Central memory CD8-positive, alpha-beta T cell (primary cell): ENCODE results near the gene HOXB9.

Experiments
- ATAC-seq: fragments of 150-1000 bp; cut with Tn5 transposase; replicated peaks from 2 replicates; pipeline ENCODE4 v1.10.0; 2022; ENCODE audit warnings: mild to moderate bottlenecking, moderate FRiP score, moderate number of reproducible peaks; ENCODE audit not compliant: poor library complexity, severe bottlenecking; ENCODE audit errors: extremely low read depth
- DNase-seq, 2 donors: peaks; one replicate each; pipeline ENCODE4 v3.0.0; 2021; ENCODE audit warnings: low spot score in 2 of 2
- H3K27ac Mint-ChIP-seq: one replicate; pipeline ENCODE4 v1.8.0; 2022; ENCODE audit warnings: low read depth, mild to moderate bottlenecking, moderate library complexity, mixed read lengths
- H3K27me3 Mint-ChIP-seq: one replicate; pipeline ENCODE4 v1.8.0; 2022; ENCODE audit warnings: mixed read lengths
- H3K36me3 Mint-ChIP-seq: one replicate; pipeline ENCODE4 v1.8.0; 2022; ENCODE audit warnings: mild to moderate bottlenecking, moderate library complexity, mixed read lengths; ENCODE audit not compliant: insufficient read depth
- H3K4me1 Mint-ChIP-seq: one replicate; pipeline ENCODE4 v1.8.0; 2022; ENCODE audit warnings: mixed read lengths
- H3K4me3 Mint-ChIP-seq: one replicate; pipeline ENCODE4 v1.8.0; 2022; ENCODE audit warnings: mild to moderate bottlenecking, moderate library complexity, mixed read lengths
- H3K9me3 Mint-ChIP-seq: one replicate; pipeline ENCODE4 v1.8.0; 2022; ENCODE audit warnings: mixed read lengths

Gene HOXB9

DNA sequence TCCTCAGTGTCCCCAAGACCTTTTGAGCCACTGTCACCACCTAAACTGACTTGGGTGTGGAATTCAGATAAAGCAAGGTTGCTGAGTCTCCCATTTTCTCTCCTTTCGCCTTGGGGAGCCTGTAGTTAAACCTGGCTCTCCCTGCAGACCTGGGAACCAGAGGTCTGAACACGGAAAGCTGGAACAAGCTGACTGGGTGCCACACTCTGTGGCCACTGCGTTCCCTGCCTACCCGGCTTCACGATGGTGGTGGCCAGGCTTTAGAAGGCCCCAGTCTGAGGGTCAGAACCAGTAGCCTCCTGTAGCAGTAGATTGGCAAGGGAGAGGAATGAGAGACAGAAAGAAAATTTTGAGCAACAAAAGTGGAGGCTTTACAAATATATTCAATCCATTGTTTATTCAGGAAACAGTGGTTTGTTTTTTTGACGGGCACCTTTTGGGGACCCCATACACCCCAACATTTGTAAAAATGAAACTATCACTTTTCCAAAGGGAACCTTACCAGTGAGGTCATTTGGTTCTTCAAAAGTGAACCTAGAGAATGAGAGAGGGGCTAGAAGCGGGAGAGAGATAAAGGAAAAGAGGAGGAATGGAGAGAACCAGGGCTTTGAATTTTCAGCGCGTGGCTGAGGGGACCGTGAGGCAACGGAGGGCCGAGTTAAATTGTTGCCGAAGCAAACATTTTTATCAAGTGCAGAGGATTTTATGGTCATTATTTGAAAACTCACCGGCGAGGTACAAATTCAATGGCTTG, 9.3 kb downstream of the HOXB9 start:
- Mint-ChIP-seq H3K4me3 (peak overlapping the region; percentile 39), H3K27ac (peak overlapping the region; percentile 3), H3K27me3 (peaks cover 100% of the 10 kb centered on the region), H3K36me3 (peaks cover 32% of the 10 kb centered on the region), H3K9me3 (no peaks in the 10 kb centered on the region), H3K4me1 (peaks cover 52% of the 10 kb centered on the region)
- DNase-seq (no peak), ATAC-seq (no peak)

DNA sequence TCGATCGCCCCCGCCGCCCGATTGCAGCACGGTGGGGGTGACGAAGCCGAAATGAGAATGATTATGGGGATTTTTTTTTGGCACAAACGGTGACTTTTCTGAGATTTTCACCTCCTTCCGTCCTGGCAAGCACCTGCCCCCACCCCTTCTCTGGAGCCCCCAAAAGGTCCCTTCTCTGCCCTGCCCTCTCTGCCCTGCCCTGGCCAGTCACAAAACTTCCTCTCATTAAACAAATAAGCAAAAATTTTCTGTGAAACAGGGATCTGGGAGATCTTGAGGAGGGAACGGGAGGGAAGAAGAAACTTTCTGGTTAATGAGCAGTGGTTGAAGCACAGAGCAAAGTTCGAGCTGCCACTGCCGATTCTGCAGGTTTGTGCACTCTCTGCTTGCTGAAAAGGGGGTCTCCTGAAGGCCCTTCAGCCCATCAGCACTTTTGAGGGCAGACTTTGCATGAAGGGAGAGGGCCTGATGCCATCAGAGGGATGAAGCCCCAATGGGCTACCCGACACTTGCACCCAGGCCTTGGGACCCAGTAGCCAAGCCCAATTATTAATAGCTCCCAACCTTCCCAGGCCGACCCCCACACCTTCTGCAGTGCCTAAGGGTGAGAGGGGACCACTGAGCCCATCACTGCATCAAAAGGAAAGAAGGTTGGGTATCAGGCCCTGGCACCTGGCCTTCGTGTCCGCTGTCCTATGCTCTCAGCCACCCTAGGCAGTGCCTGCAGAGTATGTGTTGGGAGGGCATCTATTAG, 10.0 kb downstream of the HOXB9 start:
- Mint-ChIP-seq H3K27me3 (peaks cover 100% of the 10 kb centered on the region), H3K4me1 (peaks cover 59% of the 10 kb centered on the region), H3K36me3 (peaks cover 32% of the 10 kb centered on the region), H3K27ac (peak overlapping the region; percentile 3), H3K4me3 (no peak overlapping the region), H3K9me3 (no peaks in the 10 kb centered on the region)
- no peak for ATAC-seq
- DNase-seq, result no peak

DNA sequence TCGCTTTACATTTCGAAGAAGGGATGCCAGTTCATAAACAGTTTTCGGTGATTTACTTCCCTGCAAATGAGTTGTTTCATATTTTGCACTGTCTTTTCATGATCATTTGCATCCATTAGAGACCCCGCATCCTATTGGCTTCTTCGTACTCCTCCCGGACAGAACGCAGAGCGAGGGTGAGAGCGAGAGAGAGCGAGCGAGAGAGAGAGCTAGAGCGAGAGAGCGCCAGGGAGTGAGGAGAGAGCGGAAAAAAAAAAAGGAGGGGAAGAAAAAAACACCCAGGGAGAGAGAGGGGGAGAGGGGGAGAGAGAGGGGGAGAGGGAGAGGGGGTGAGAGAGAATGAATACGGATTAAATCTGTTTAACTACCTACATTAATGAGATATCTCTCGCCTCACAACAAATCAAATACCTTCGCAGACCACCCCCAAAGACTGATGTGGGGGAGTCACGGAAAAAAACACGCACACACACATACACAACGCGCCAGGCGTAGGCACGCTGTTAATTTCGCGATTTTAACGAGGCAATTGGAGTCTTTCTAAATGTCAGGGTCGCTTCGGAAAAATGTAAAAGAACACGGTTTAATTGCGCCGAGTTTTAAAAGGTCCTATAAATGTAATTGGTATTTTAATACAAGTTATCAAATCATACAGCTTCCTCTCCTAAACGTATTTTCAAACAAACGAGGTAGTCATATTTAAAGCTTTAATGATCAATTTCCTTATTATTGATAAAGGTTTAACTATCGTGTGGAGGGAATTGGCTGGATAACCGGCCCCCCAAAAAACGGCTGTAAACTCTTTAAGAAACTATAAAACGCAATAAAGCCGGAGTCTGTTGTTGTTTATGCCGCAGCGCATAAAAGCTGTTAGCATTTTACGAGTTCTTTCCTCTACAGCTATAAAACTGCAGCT, 10.9 kb downstream of the HOXB9 start, which contains the start of gene HOXB8:
TSS of gene HOXB8 (minus strand) at position 246 of the 916 bp plus-strand sequence. CDS start 588 bp downstream, outside the sequence.
- Mint-ChIP-seq H3K4me1 (peaks cover 65% of the 10 kb centered on the region), H3K4me3 (peak within 1 kb of the TSS; percentile 93), H3K27me3 (peaks cover 94% of the 10 kb centered on the region), H3K36me3 (peaks cover 37% of the 10 kb centered on the region), H3K27ac (peak within 1 kb of the TSS; percentile 52), H3K9me3 (no peaks in the 10 kb centered on the region)
- no peak for ATAC-seq
- DNase-seq, result no peak

DNA sequence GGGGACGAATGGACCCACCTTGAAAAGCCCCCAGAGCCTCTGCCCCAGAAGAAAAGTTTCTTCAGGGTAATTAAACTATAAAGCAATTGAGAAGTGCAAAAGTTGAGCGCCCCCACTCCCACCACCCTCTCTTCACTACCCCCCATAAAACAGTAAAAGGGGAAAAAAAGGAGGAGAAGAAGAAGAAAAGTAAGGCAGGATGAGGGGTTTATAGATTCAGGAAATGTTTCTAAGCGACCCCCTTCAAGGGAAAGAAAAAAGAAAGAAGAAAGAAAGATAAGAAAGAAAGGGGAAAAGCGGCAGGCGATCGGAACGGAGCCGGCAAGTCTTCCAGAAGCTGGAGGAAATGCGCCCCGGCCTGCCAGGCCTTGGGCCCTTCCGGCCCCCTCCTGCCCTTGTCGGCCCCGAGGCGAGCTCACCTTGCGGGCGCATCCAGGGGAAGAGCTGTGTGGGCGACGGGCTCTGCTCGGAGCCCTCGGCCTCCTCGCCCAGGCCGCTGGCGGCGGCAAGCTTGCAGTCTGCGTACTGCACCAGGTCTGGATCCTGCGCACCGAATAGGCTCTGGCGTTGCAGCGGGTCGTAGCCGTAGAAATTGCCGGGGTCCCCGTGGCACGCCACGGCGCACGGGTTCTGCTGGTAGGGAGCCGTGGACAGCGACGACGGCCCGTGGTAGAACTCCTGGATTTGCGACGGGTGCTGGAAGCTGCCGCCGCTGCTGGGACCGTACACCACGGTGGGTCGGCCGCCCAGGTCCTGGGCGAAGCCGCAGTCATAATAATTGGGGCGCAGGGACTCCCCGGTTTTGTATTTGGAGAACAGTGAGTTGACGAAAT, 12.1 kb downstream of the HOXB9 start:
- Mint-ChIP-seq H3K9me3 (no peaks in the 10 kb centered on the region), H3K4me3 (peak overlapping the region; percentile 93), H3K27ac (no peak overlapping the region), H3K36me3 (peaks cover 37% of the 10 kb centered on the region), H3K27me3 (peaks cover 86% of the 10 kb centered on the region), H3K4me1 (peaks cover 65% of the 10 kb centered on the region)
- no peak for DNase-seq
- ATAC-seq, result no peak

DNA sequence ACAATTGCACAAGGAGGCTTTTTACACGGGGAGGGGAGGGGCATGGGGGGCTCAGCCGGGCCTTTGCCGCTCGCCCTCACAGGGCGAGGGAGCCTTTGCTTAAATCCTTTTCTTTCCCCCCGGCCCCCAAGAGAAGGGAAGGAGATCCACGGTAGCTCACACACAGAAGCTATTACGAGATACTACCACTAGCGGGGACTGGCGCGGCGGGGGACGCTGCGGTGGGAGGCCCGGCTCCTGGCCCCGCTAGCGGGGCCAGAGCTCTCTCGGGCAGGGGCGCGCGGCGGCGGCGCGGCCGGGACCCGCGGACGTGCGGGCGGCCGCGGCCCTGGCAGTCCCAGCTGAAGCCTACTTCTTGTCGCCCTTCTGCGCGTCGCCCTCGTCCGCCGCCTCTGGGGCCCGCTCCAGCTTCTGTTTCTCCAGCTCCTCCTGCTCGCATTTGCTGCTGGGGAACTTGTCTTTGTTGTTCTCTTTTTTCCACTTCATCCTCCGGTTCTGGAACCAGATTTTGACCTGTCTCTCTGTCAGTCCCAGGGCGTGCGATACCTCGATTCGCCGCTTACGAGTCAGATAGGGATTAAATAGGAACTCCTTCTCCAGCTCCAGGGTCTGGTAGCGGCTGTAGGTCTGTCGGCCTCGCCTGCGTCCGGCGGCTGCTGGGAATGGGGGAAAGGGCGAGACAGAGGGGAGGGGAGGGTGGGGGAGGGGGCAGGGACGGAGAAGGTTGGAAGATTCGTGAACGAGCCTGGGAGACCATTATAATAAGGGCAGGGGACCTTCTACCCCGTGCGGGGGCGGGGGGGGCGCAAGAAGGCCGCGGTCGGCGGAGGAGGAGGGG, 13.1 kb downstream of the HOXB9 start:
- Mint-ChIP-seq H3K27me3 (peaks cover 84% of the 10 kb centered on the region), H3K36me3 (peaks cover 34% of the 10 kb centered on the region), H3K9me3 (no peaks in the 10 kb centered on the region), H3K4me1 (peaks cover 57% of the 10 kb centered on the region), H3K4me3 (peak overlapping the region; percentile 93), H3K27ac (no peak overlapping the region)
- no peak for DNase-seq
- ATAC-seq, result peak; percentile 66

DNA sequence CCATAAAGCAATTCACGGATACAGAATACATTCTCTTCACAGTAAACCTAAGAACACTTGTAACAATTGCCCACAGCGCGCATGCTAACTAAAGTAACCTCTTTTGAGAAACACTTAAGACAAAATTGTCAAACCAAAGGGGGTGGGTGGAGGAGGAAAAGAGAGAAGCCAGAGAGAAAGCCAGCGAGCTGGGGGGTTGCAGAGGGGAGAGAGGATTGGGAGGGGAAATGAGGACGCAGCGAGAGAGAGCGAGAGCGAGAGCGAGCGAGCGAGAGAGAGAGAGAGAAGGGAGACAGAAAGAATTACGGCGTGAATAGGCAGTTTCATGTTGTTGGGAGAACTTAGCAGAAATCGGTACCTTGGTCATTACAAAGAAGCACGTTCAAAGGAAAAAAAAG, 13.7 kb downstream of the HOXB9 start:
- H3K9me3 Mint-ChIP-seq, result no peaks in the 10 kb centered on the region
- H3K36me3 Mint-ChIP-seq, result peaks cover 33% of the 10 kb centered on the region
- peaks cover 55% of the 10 kb centered on the region for H3K4me1 Mint-ChIP-seq
- DNase-seq, result no peak
- ATAC-seq, result no peak
- peak overlapping the region; percentile 93 for H3K4me3 Mint-ChIP-seq
- peaks cover 84% of the 10 kb centered on the region for H3K27me3 Mint-ChIP-seq
- no peak overlapping the region for H3K27ac Mint-ChIP-seq

DNA sequence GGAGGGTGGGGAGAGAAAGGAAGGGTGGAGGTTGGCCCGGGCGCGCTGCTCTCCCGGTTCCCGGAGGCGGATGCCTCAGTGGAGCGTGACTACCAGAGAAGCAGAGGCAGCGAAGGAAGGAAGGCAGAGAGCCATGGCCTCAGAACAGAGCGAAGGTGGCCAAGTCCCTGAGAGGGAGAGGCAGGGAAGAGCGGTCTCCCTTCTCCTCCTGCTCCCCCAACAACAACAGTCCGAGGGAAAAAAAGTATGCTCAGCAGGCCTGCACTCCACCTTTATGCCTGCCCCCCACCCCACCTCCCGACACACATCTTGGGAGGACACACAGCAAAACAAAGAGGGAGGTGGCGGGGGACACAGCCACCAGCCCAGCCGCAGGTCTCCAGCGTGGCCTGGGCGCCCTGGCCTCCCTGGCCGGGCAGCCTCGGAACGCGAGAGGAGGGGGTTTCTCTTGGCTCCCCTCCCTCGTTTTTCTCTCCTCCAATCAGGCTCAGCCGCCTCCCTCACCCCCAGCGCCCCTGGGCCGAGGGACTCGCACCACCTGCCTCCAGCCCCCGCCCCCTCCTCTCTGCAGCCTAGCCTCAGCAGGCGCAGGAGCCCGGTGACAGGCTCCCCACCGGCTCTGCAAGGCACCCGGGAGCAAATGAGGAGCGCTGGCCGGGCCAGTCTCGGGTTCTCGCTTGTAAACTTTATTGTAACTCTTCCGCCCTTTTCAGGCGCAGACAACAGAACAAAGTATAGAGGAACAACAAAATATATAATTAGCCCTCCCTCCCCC, 14.3 kb downstream of the HOXB9 start:
- ATAC-seq (no peak), DNase-seq (no peak)
- Mint-ChIP-seq H3K27ac (peak overlapping the region; percentile 42), H3K36me3 (peaks cover 29% of the 10 kb centered on the region), H3K9me3 (no peaks in the 10 kb centered on the region), H3K4me1 (peaks cover 49% of the 10 kb centered on the region), H3K27me3 (peaks cover 84% of the 10 kb centered on the region), H3K4me3 (peak overlapping the region; percentile 93)

DNA sequence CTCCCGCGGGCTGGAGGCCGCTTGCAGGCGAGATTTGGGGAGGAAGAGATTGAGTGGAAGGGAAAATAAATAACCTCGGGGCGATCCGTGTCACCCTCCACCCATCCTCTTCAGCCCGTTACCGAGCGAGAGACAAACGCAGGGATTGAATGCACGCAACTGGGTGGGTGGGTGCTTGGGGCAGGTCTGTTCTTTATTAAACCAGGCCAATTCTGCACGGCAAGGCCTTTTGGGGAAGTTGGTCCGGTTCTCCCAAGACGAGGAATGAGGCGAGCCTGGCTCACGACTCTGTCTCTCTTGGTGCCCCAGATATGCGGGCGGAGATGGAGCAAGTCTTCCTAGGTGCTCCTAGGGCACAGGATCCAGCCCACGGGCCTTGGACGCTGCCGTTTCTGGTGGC, 14.9 kb downstream of the HOXB9 start:
- peaks cover 84% of the 10 kb centered on the region for H3K27me3 Mint-ChIP-seq

DNA sequence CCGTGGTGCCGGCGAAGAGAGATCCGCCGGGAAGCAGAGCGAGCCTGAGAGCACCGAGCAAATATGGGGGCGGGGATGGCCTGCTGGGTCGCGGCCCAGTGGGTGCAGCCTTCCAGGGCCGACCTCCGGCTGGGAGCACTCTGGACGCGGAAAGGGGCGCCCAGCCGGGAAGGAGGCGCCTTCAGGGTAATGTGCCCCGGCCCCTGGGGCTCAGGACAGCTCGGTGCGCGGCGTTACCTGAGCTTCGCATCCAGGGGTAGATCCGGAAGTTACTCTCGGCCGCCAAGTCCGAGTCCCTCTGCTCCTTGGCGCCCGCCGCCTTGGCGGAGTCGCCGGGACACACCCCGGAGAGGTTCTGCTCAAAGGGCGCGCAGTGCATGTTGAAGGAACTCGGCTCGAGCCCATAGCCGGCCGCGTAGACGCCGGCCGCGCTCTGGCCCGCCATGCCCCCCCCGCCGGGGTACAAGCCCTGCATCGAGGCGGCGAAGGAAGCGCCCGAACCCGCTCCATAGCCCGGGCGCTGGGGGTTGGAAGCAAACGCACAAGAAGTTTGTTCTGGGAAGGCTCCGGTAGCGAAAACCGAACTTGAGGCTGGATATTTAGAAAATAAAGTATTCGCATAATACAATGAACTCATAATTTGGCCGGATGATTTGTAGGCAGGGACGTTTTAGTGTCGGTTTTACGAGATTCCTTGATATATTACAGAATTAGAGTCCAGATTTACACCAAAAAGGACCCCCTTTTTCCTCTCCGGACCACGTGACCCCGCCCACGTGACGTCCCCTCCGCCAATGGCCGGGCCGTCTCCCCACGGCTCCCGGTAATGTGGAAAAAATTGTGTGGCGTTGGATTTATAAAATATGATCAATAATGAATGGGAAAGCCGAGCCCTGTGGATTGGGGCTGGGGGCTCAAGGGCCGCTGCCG, 15.6 kb downstream of the HOXB9 start, which contains the start of gene HOXB7:
TSS of gene HOXB7 (minus strand) at position 736 of the 930 bp plus-strand sequence. CDS start at position 637, 99 bp downstream.
- no peaks in the 10 kb centered on the region for H3K9me3 Mint-ChIP-seq
- H3K4me3 Mint-ChIP-seq, result peak within 1 kb of the TSS; percentile 93
- H3K27me3 Mint-ChIP-seq, result peaks cover 84% of the 10 kb centered on the region
- ATAC-seq (peak; percentile 3), DNase-seq (no peak)
- H3K36me3 Mint-ChIP-seq, result peaks cover 20% of the 10 kb centered on the region
- H3K27ac Mint-ChIP-seq, result peak within 1 kb of the TSS; percentile 42
- H3K4me1 Mint-ChIP-seq, result peaks cover 46% of the 10 kb centered on the region

More for the DNA sequence above, 14.9 kb downstream of the HOXB9 start:
- no peaks in the 10 kb centered on the region for H3K9me3 Mint-ChIP-seq
- H3K36me3 Mint-ChIP-seq, result peaks cover 25% of the 10 kb centered on the region
- H3K4me1 Mint-ChIP-seq, result peaks cover 46% of the 10 kb centered on the region
- DNase-seq (no peak), ATAC-seq (no peak)
- peak overlapping the region; percentile 93 for H3K4me3 Mint-ChIP-seq
- H3K27ac Mint-ChIP-seq, result peak overlapping the region; percentile 42
